ENCODE data around the gene NUP210L. TPM values are rescaled to one million over a fixed set of nuclear protein-coding genes. Genes with fewer than 3 reads are reported as not detected.

NUP210L gene
- total RNA-seq, 2 donors from 2014 or later = 0.07 to 0.11 TPM

DNA sequence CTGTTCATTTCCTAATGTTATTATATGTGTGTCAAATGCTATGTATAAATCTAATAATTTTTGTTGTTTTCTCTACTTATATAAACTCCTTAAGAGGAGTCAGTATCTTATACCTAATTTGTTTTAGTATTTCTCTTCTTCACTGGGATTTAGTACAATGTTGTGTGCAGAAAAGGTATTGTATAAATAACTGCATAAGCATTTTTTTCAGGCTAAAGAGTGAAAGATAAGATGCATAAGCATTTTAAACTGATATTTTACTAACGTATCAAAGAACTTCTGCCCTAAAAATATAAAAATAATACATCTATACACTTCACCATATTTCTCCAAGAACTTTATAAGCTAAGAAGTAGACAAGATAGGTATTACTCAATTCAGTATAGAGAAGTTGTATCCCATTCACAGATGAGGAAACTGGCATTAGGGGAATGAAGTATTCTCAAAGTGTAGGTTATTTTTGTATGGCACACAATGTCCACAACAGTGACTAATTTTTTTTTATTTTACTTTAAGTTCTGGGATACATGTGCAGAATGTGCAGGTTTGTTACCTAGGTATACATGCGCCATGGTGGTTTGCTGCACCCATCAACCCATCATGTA, 59.3 kb downstream of the NUP210L start:
- Histone ChIP-seq H3K9me3 (ENCODE audit: control insufficient read depth, low read length) (no peaks in the 10 kb centered on the region), H3K4me1 (ENCODE audit: control insufficient read depth, insufficient read depth, low read length) (no peaks in the 10 kb centered on the region), H3K27ac (ENCODE audit: low read depth, low read length) (no peak overlapping the region), H3K4me3 (ENCODE audit: low read length) (no peak overlapping the region), H3K9ac (ENCODE audit: extremely low read depth, low read length, poor library complexity, severe bottlenecking) (no peak overlapping the region), H3K27me3 (ENCODE audit: control insufficient read depth, insufficient read depth, low read length, poor library complexity, severe bottlenecking) (no peaks in the 10 kb centered on the region), H3K36me3 (ENCODE audit: control insufficient read depth, insufficient read depth, low read length) (no peaks in the 10 kb centered on the region)
- WGBS, 2 experiments (ENCODE audit: insufficient coverage in 1 of 2, insufficient read length in 1 of 2) = 89 to 100% methylated on average over 1 of the region's 2 CpGs
- Mint-ChIP-seq H3K4me3 (no peak overlapping the region), H3K36me3 (ENCODE audit: low read depth) (no peaks in the 10 kb centered on the region), H3K27ac (no peak overlapping the region), H3K9me3 (peaks cover 2% of the 10 kb centered on the region), H3K4me1 (no peaks in the 10 kb centered on the region), H3K27me3 (ENCODE audit: insufficient read depth) (no peaks in the 10 kb centered on the region)
- TF ChIP-seq, protein P1, sequence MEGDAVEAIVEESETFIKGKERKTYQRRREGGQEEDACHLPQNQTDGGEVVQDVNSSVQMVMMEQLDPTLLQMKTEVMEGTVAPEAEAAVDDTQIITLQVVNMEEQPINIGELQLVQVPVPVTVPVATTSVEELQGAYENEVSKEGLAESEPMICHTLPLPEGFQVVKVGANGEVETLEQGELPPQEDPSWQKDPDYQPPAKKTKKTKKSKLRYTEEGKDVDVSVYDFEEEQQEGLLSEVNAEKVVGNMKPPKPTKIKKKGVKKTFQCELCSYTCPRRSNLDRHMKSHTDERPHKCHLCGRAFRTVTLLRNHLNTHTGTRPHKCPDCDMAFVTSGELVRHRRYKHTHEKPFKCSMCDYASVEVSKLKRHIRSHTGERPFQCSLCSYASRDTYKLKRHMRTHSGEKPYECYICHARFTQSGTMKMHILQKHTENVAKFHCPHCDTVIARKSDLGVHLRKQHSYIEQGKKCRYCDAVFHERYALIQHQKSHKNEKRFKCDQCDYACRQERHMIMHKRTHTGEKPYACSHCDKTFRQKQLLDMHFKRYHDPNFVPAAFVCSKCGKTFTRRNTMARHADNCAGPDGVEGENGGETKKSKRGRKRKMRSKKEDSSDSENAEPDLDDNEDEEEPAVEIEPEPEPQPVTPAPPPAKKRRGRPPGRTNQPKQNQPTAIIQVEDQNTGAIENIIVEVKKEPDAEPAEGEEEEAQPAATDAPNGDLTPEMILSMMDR (conservative IDR thresholded peaks at IDR 0.05) = no peak
- no peak for DNase-seq

DNA sequence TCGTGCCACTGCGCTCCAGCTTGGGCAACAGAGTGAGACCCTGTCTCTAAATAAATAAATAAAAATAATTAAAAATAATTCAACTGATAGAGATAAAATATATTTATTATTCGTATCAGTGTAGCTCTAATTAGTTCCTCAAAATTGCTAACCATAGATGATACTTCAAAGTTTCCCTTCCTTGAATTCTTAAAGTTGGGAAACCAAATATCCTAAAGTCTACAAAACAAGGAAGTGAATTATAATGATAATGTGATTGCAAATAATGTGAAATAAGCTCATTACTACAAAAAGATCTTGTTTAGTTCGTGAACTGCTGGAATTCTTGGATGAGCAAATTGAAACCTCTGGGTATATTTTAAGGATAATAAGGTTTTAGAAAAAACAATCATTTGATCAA, 60.5 kb downstream of the NUP210L start:
- no peaks in the 10 kb centered on the region for H3K36me3 Mint-ChIP-seq (ENCODE audit: low read depth)

DNA sequence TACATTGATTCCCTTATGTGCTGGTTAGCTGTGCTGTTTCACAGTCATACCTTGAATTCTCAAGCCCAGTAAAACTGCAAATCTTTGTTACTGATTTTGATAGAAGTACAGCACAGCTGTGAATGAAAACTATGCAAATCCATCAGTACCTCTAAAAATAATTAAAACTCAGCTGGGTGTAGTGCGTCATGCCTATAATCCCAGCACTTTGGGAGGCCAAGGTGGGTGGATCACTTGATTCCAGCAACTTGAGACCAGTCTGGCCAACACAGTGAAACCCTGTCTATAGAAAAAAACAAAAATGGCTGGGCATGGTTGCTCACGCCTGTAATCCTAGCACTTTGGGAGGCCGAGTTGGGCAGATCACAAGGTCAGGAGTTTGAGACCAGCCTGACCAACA, 61.2 kb downstream of the NUP210L start:
- no peaks in the 10 kb centered on the region for H3K27me3 Mint-ChIP-seq (ENCODE audit: insufficient read depth)
- H3K4me3 Mint-ChIP-seq = no peak overlapping the region
- Histone ChIP-seq H3K9me3 (ENCODE audit: control insufficient read depth, low read length) (no peaks in the 10 kb centered on the region), H3K27ac (ENCODE audit: low read depth, low read length) (no peak overlapping the region), H3K4me3 (ENCODE audit: low read length) (no peak overlapping the region), H3K4me1 (ENCODE audit: control insufficient read depth, insufficient read depth, low read length) (no peaks in the 10 kb centered on the region), H3K36me3 (ENCODE audit: control insufficient read depth, insufficient read depth, low read length) (no peaks in the 10 kb centered on the region), H3K27me3 (ENCODE audit: control insufficient read depth, insufficient read depth, low read length, poor library complexity, severe bottlenecking) (no peaks in the 10 kb centered on the region), H3K9ac (ENCODE audit: extremely low read depth, low read length, poor library complexity, severe bottlenecking) (no peak overlapping the region)
- no peaks in the 10 kb centered on the region for H3K36me3 Mint-ChIP-seq (ENCODE audit: low read depth)
- no peaks in the 10 kb centered on the region for H3K4me1 Mint-ChIP-seq
- DNase-seq = no peak
- H3K9me3 Mint-ChIP-seq = peaks cover 2% of the 10 kb centered on the region
- no peak overlapping the region for H3K27ac Mint-ChIP-seq
- 91 to 96% methylated on average over 3 of the region's 3 CpGs for WGBS, 2 experiments (ENCODE audit: insufficient coverage in 1 of 2, insufficient read length in 1 of 2)
- TF ChIP-seq, protein P1 (conservative IDR thresholded peaks at IDR 0.05) = no peak

More for the DNA sequence above, 60.5 kb downstream of the NUP210L start:
- 92% methylated on average over 3 of the region's 4 CpGs; no CpG with 5 or more reads in 1 of the 2 experiments for WGBS, 2 experiments (ENCODE audit: insufficient coverage in 1 of 2, insufficient read length in 1 of 2)
- Mint-ChIP-seq H3K27ac (no peak overlapping the region), H3K4me3 (no peak overlapping the region), H3K9me3 (peaks cover 2% of the 10 kb centered on the region), H3K27me3 (ENCODE audit: insufficient read depth) (no peaks in the 10 kb centered on the region), H3K4me1 (no peaks in the 10 kb centered on the region)
- H3K27me3 ChIP-seq (ENCODE audit: control insufficient read depth, insufficient read depth, low read length, poor library complexity, severe bottlenecking) = no peaks in the 10 kb centered on the region
- no peak overlapping the region for H3K27ac ChIP-seq (ENCODE audit: low read depth, low read length)
- TF ChIP-seq, protein P1 (conservative IDR thresholded peaks at IDR 0.05) = no peak
- H3K4me1 ChIP-seq (ENCODE audit: control insufficient read depth, insufficient read depth, low read length) = no peaks in the 10 kb centered on the region
- DNase-seq = no peak
- no peaks in the 10 kb centered on the region for H3K9me3 ChIP-seq (ENCODE audit: control insufficient read depth, low read length)
- H3K36me3 ChIP-seq (ENCODE audit: control insufficient read depth, insufficient read depth, low read length) = no peaks in the 10 kb centered on the region
- no peak overlapping the region for H3K9ac ChIP-seq (ENCODE audit: extremely low read depth, low read length, poor library complexity, severe bottlenecking)
- no peak overlapping the region for H3K4me3 ChIP-seq (ENCODE audit: low read length)

Measured in endodermal cell (in vitro differentiated cells).